Measurements from ENCODE around the gene FCHSD2. TPM values are rescaled to one million over a fixed set of nuclear protein-coding genes. Genes with fewer than 3 reads are reported as not detected.

The FCHSD2 gene
- total and polyA plus RNA-seq, 2 of the 8 experiments (the other 6 are each of a cell fraction or from before 2014, with no cell fraction given), result 4.1 to 7.8 TPM

DNA sequence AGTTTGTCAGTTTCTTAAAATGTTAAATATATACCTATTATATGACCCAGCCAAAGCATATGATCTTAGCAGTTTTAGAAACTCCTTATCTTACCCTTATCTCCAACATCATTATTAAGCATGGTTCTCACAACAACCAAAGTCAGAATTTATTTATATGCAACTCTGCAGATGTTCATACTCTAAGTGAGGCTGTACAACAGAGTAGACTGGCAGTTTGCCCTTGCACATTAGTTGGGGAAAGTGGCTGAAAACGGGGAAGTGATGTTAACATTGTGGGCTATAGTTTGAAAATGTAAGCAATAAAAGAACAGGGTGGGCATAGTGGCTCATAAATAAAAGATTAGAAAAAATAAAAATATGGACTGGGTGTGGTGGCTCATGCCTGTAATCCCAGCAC is 278.2 kb downstream of the FCHSD2 start:
- ChIA-PET CTCF (ENCODE audit: partially characterized antibody) (interaction anchor here (1.8 kb wide), 1 partner anchor 11 kb away, joined by 8 read pairs; no protein-coding TSS in a partner anchor), POLR2A (ENCODE audit: partially characterized antibody) (no interaction called here)
- H2AK5ac ChIP-seq (ENCODE audit: low read depth, low read length), result no peak overlapping the region
- H4K5ac ChIP-seq (ENCODE audit: insufficient read length, low read depth, low read length), result no peak overlapping the region
- H3K79me1 ChIP-seq (ENCODE audit: low read depth, low read length), result no peaks in the 10 kb centered on the region
- H3K27me3 ChIP-seq (replicated peaks in 1 of 4; ENCODE audit: control insufficient read depth in 3 of 4, extremely low read depth in 1 of 4, insufficient read depth in 3 of 4, low read length in 3 of 4), result no peaks in the 10 kb centered on the region
- no peaks in the 10 kb centered on the region for H3K36me3 ChIP-seq (ENCODE audit: control insufficient read depth in 2 of 4, insufficient read depth in 4 of 4, low read length in 3 of 4)
- no peak overlapping the region for H3K4ac ChIP-seq (replicated peaks; ENCODE audit: insufficient read length, low read depth, low read length)
- no peaks in the 10 kb centered on the region for H4K20me1 ChIP-seq (replicated peaks in 1 of 2; ENCODE audit: control insufficient read depth in 1 of 2, insufficient read depth in 2 of 2, low read length in 2 of 2)
- H3K23ac ChIP-seq (ENCODE audit: insufficient read length), result no peak overlapping the region
- no peak overlapping the region for H2AFZ ChIP-seq (ENCODE audit: low read length)
- H3K4me1 ChIP-seq (replicated peaks in 1 of 4; ENCODE audit: control insufficient read depth in 3 of 4, insufficient read depth in 4 of 4, low read length in 3 of 4), result no peaks in the 10 kb centered on the region
- H2BK15ac ChIP-seq (ENCODE audit: low read length), result no peak overlapping the region
- H2BK5ac ChIP-seq (ENCODE audit: low read depth, low read length), result no peak overlapping the region
- no peak overlapping the region for H2BK20ac ChIP-seq (ENCODE audit: low read length)
- FAIRE-seq, result no peak
- no peak overlapping the region for H3K56ac ChIP-seq (replicated peaks; ENCODE audit: insufficient read length, low read depth, low read length)
- 84% methylated on average over 1 of the region's 1 CpG; no CpG with 5 or more reads in 1 of the 2 experiments for WGBS, 2 experiments (ENCODE audit: extremely low coverage in 1 of 2, insufficient coverage in 1 of 2, insufficient read length in 1 of 2, insufficient replicate concordance in 2 of 2, low coverage in 1 of 2, low lambda C conversion rate in 2 of 2, missing lambda C conversion rate in 1 of 2)
- no peak overlapping the region for H2BK120ac ChIP-seq (replicated peaks; ENCODE audit: low read depth, low read length)
- no peak overlapping the region for H3K27ac ChIP-seq (ENCODE audit: low read depth, low read length)
- no peak overlapping the region for H4K8ac ChIP-seq (ENCODE audit: extremely low read depth, insufficient read depth, low read length)
- no peaks in the 10 kb centered on the region for H3K23me2 ChIP-seq (ENCODE audit: low read depth, low read length)
- no peak overlapping the region for H3K4me3 ChIP-seq (ENCODE audit: extremely low read depth in 1 of 4, insufficient read depth in 2 of 4, low read depth in 3 of 4, low read length in 4 of 4)
- H3K9me3 ChIP-seq (ENCODE audit: insufficient read depth in 2 of 2, low read depth in 1 of 2, low read length in 1 of 2), result no peaks in the 10 kb centered on the region
- H3K4me2 ChIP-seq (ENCODE audit: insufficient read depth in 1 of 2, low read depth in 2 of 2, low read length in 2 of 2), result no peak overlapping the region
- H3K18ac ChIP-seq (ENCODE audit: extremely low read depth, low read length), result no peak overlapping the region
- H3K9ac ChIP-seq (replicated peaks in 1 of 4; ENCODE audit: extremely low read depth in 1 of 4, low read depth in 3 of 4, low read length in 3 of 4), result no peak overlapping the region
- H4K91ac ChIP-seq (replicated peaks; ENCODE audit: insufficient read length, low read length), result no peak overlapping the region
- H2BK12ac ChIP-seq (ENCODE audit: low read depth, low read length), result no peak overlapping the region
- H3K79me2 ChIP-seq (ENCODE audit: control insufficient read depth in 1 of 2, insufficient read depth in 2 of 2, low read length in 2 of 2), result no peaks in the 10 kb centered on the region
- no peak overlapping the region for H3K14ac ChIP-seq (ENCODE audit: insufficient read length)
- no peak for DNase-seq (ENCODE audit: low read depth in 1 of 2, low spot score in 2 of 2)
- no peak for TF ChIP-seq SAP30 (IDR thresholded peaks at IDR 0.05; ENCODE audit: insufficient read depth, insufficient replicate concordance, low read length)
- TF ChIP-seq ZNF274 (IDR thresholded peaks at IDR 0.05; ENCODE audit: borderline replicate concordance, extremely low read depth, low read length), result no peak
- TF ChIP-seq E2F6 (IDR thresholded peaks at IDR 0.05), result no peak
- TF ChIP-seq HDAC6 (IDR thresholded peaks at IDR 0.05; ENCODE audit: low read depth, low read length), result no peak
- TF ChIP-seq SUZ12 (IDR thresholded peaks at IDR 0.05; ENCODE audit: low read length), result no peak
- no peak for TF ChIP-seq JUN (IDR thresholded peaks at IDR 0.05; ENCODE audit: low read depth, low read length)
- no peak for TF ChIP-seq EP300 (IDR thresholded peaks at IDR 0.05; ENCODE audit: borderline replicate concordance in 1 of 2, low read depth in 2 of 2, low read length in 2 of 2)
- TF ChIP-seq BCL11A (IDR thresholded peaks at IDR 0.05; ENCODE audit: low read depth in 2 of 2, low read length in 2 of 2), result no peak
- no peak for TF ChIP-seq RNF2 (IDR thresholded peaks at IDR 0.05; ENCODE audit: borderline replicate concordance, low read depth, low read length, missing control alignments, poor library complexity, severe bottlenecking)
- TF ChIP-seq CHD2 (IDR thresholded peaks at IDR 0.05; ENCODE audit: low read length), result no peak
- no peak for TF ChIP-seq PHF8 (conservative IDR thresholded peaks at IDR 0.05; ENCODE audit: low read depth, low read length)
- no peak for TF ChIP-seq HDAC2 (IDR thresholded peaks at IDR 0.05; ENCODE audit: borderline replicate concordance in 1 of 2, low read depth in 2 of 2, low read length in 2 of 2)
- no peak for TF ChIP-seq CREB1 (IDR thresholded peaks at IDR 0.05)
